BJ (cell line): ENCODE results near the gene ERMN. TPM values are rescaled to one million over a fixed set of nuclear protein-coding genes. Genes with fewer than 3 reads are reported as not detected.
A peak's percentile ranks its signal among the peaks of the same experiment; 100 is the strongest.

Experiments used
- CTCF ChIA-PET: fragments of 350-600 bp; formaldehyde crosslinking; extraction: SDS; loops from one replicate; lab custom pipeline; 2021; ENCODE audit warnings: antibody characterized with exemption, inconsistent platforms; lab: Yijun Ruan, JAX
- POLR2A ChIA-PET: fragments of 300-600 bp; sonication (Branson Sonifier 250); formaldehyde crosslinking; extraction: SDS; loops from one replicate; lab custom pipeline; 2021; ENCODE audit warnings: antibody characterized with exemption; lab: Charles Lee
- DNase-seq: peaks from one replicate; pipeline ENCODE4 v3.0.0-alpha.2; 2011; ENCODE audit warnings: low read depth
- H3K27me3 ChIP-seq: 2 replicates; pipeline ENCODE4 v1.6.0; 2011; ENCODE audit warnings: low read length; ENCODE audit not compliant: control insufficient read depth, insufficient read depth
- H3K36me3 ChIP-seq: 2 replicates; pipeline ENCODE4 v1.5.1; 2011; ENCODE audit warnings: low read length; ENCODE audit not compliant: control insufficient read depth, insufficient read depth
- H3K4me3 ChIP-seq: 2 replicates; pipeline ENCODE4 v1.5.1; 2011; ENCODE audit warnings: low read depth, mild to moderate bottlenecking, control low read depth, low read length
- CTCF ChIP-seq: IDR thresholded peaks from 2 replicates; pipeline ENCODE4 v1.5.1; 2011; ENCODE audit warnings: low read depth, mild to moderate bottlenecking, control low read depth, inconsistent platforms, low read length, moderate library complexity; ENCODE audit not compliant: insufficient read depth
- polyA plus RNA-seq: library from polyadenylated mRNA; depleted of rRNA; stranded (reverse); fragments of >200 nt; gene quantifications from 2 replicates; pipeline ENCODE4 v1.2.3, GENCODE V29; 2011

ERMN gene
- polyA plus RNA-seq, 1 experiment, result not detected

- CTCF ChIA-PET, result interaction anchor here (0.8 to 1.4 kb wide), 2 partner anchors 28 to 36 kb away, joined by 3 to 6 read pairs; no protein-coding TSS in a partner anchor
- POLR2A ChIA-PET, result no interaction called here
- no peak for TF ChIP-seq CTCF
- Histone ChIP-seq H3K36me3 (no peaks in the 10 kb centered on the region), H3K27me3 (no peaks in the 10 kb centered on the region), H3K4me3 (no peak overlapping the region)
- DNase-seq, result peak; percentile 18
Measured at GRCh38 chr2:157363612-157364101, 38.0 kb upstream of the ERMN start.

DNA sequence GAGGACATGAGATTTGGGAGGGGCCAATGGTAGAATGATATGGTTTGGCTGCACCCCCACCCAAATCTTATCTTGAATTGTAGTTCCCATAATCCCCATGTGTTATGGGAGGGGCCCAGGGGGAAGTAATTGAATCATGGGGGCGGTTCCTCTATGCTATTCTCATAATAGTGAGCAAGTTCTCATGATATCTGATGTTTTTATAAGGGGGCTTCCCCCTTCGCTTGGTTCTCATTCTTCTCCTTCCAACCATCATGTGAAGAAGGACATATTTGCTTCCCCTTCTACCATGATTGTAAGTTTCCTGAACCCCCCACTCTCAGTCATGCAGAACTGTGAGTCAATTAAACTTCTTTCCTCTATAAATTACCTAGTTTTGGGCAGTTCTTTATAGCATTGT, 37.0 kb upstream of the ERMN start:
- no peak for DNase-seq
- Histone ChIP-seq H3K4me3 (no peak overlapping the region), H3K36me3 (no peaks in the 10 kb centered on the region), H3K27me3 (no peaks in the 10 kb centered on the region)
- ChIA-PET CTCF (interaction anchor here (1.4 kb wide), 1 partner anchor 27 kb away, joined by 6 read pairs; no protein-coding TSS in a partner anchor), POLR2A (no interaction called here)
- no peak for TF ChIP-seq CTCF

DNA sequence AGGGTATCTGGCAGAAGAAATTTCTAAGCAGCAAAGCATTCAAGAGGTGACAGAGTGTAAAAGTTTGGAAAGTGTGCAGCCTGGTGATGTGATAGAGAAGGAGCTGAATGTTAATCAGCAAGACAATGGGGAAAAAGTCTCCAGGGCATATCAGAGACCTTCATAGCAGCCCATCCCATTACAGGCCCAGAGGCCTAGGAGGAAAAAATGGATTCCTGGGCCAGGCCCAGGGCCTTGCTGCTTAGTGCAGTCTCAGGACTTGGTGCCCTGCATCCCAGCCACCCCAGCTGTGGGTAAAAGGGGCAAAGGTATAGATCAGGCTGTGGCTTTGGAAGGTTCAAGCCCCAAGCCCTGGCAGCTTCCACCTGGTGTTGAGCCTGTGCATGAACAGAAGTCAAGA, 35.9 kb upstream of the ERMN start:
- no peak for DNase-seq
- no peaks in the 10 kb centered on the region for H3K36me3 ChIP-seq
- no peak overlapping the region for H3K4me3 ChIP-seq
- no peaks in the 10 kb centered on the region for H3K27me3 ChIP-seq
- ChIA-PET POLR2A (no interaction called here), CTCF (interaction anchor here (0.6 kb wide), 1 partner anchor 76 kb away, joined by 3 read pairs; no protein-coding TSS in a partner anchor)
- no peak for TF ChIP-seq CTCF

- POLR2A ChIA-PET, result no interaction called here
- Histone ChIP-seq H3K4me3 (no peak overlapping the region), H3K27me3 (no peaks in the 10 kb centered on the region), H3K36me3 (no peaks in the 10 kb centered on the region)
- CTCF ChIA-PET, result no interaction called here
- no peak for DNase-seq
- no peak for TF ChIP-seq CTCF
Measured at GRCh38 chr2:157359628-157360027, 34.0 kb upstream of the ERMN start.

DNA sequence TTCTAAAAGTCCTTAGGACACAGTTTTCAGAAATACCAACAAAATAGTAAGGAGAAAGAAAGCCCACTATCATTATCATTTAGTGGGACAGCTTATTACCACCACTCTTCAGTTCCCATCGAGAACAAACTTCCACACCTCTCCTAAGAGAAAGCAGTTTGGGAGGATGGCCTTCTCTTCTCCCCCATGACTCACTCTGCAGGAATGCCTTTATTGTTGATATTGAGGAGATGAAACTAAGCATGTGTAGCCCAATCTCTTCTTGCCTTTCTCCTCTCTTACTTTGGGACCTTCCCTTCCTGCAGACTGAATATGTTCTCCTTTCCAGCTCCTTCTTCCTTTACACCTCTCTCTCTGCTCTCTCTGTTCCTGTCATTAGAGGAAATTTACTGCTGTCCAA, 30.0 kb upstream of the ERMN start:
- no peak for DNase-seq
- POLR2A ChIA-PET, result no interaction called here
- Histone ChIP-seq H3K27me3 (no peaks in the 10 kb centered on the region), H3K36me3 (no peaks in the 10 kb centered on the region), H3K4me3 (no peak overlapping the region)
- CTCF ChIA-PET, result interaction anchor here (2.3 kb wide), 1 partner anchor 20 kb away, joined by 9 read pairs; no protein-coding TSS in a partner anchor
- TF ChIP-seq CTCF, result no peak
